GM12892 (cell line): Measurements from ENCODE around the gene EHD2.

ENCODE experiments used
- POLR2A ChIP-seq: IDR thresholded peaks from 2 replicates; pipeline ENCODE4 v1.6.1; 2011; ENCODE audit warnings: low read depth, low read length, control low read depth
- POLR2AphosphoS5 ChIP-seq: IDR thresholded peaks from 2 replicates; pipeline ENCODE4 v1.6.1; 2011; ENCODE audit warnings: low read depth, low read length, control low read depth
- TAF1 ChIP-seq: IDR thresholded peaks from 2 replicates; pipeline ENCODE4 v1.6.1; 2011; ENCODE audit warnings: low read depth, mild to moderate bottlenecking, control low read depth, low read length, borderline replicate concordance

DNA sequence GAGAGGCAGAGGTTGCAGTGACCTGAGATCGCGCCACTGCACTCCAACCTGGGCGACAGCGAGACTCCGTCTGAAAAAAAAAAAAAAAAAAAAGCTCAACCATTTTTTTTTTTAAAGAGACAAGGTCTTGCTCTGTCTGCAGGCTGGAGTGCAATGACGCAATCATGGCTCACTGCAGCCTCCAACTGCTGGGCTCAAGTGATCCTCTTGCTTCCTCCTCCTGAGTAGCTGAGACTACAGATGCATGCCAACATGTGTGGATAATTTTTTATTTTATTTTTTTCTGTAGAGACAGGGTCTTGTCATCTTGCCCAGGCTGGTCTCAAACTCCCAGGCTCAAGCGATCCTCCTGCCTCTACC lies 10.3 kb downstream of the EHD2 start:
- TF ChIP-seq POLR2AphosphoS5 (no peak), TAF1 (no peak), POLR2A (no peak)
